Psoas muscle (tissue), 8 donors: Measurements from ENCODE around the gene PRKACG. TPM values are rescaled to one million over a fixed set of nuclear protein-coding genes. Genes with fewer than 3 reads are reported as not detected.

ENCODE experiments used
- ATAC-seq, 4 donors: fragments of 200-7000 bp; cut with Tn5 transposase; one replicate each; pipeline ENCODE4 v1.9.1; 2020; ENCODE audit warnings: moderate library complexity in 3 of 4, mild to moderate bottlenecking in 2 of 4
- DNase-seq, 2 donors: peaks; one replicate each; pipeline ENCODE4 v3.0.0-alpha.2; 2020
- H3K27ac ChIP-seq: fragments of 200-600 bp; one replicate; pipeline ENCODE4 v1.8.0; 2022
- H3K27me3 ChIP-seq, 3 donors: fragments of 200-600 bp in 1 of 3; one replicate each; pipeline versions ENCODE4 v1.6.1 to v1.8.0; 2013 to 2022; ENCODE audit warnings: low read length in 2 of 3, mild to moderate bottlenecking in 2 of 3, moderate library complexity in 1 of 3; ENCODE audit not compliant: insufficient read depth in 3 of 3
- H3K36me3 ChIP-seq, 2 donors: fragments of 200-600 bp in 1 of 2; one replicate each; pipeline versions ENCODE4 v1.6.1 to v1.8.0; 2013 to 2022; ENCODE audit warnings: low read depth in 1 of 2, mild to moderate bottlenecking in 1 of 2, moderate library complexity in 1 of 2; ENCODE audit not compliant: insufficient read depth in 1 of 2
- H3K4me1 ChIP-seq: fragments of 200-600 bp; one replicate; pipeline ENCODE4 v1.8.0; 2022
- H3K4me3 ChIP-seq: fragments of 200-600 bp; one replicate; pipeline ENCODE4 v1.8.0; 2022; ENCODE audit warnings: mild to moderate bottlenecking
- H3K9me3 ChIP-seq: fragments of 200-600 bp; one replicate; pipeline ENCODE4 v1.8.0; 2022
- WGBS, 3 donors: extraction: QIAGEN DNeasy Blood & Tissue Kit; methylation state at CpG; one replicate each; pipeline versions ENCODE4 v1.1.6 to v1.1.7; 2013; 5-methylcytosine and 5-hydroxymethylcytosine counted together
- intact Hi-C, 2 donors: fragments of 100-400 bp; cut with DNase I; formaldehyde crosslinking; loops; one replicate each; pipeline versions ENCODE4 v1.11.0 to v1.14.2; 2022
- polyA plus RNA-seq, 3 donors: library from polyadenylated mRNA; stranded (reverse); fragments of 200-250 nt; gene quantifications; one replicate each; pipeline ENCODE4 v1.2.3, GENCODE V29; 2013
- total RNA-seq, 4 donors: library from RNA; stranded (reverse); fragmentation: NEBNext Ultra II Directional in 2 of 4; extraction: Animal tissue kit (Norgen Biotek cat#: 25700) in 2 of 4; gene quantifications; one replicate each; pipeline versions ENCODE4 v1.2.1 to v1.2.4, GENCODE V29; 2021 to 2023
- TF ChIP-seq, protein P1 (sequence below): fragments of 200-600 bp; IDR thresholded peaks from one replicate; pipeline ENCODE4 v1.8.0; 2022; ENCODE audit warnings: antibody characterized with exemption
- donor health status: healthy with polysubstance abuse.
- donor health status: DM: no; HTN: no; CAD: no; lungs with moderate emphysema.
- donor health status: Bipolar disorder and iron deficiency.
- donor health status: healthy.
- donor health status: DM: yes; HTN: yes; CAD: no.
- donor health status: DM: no; HTN: no; CAD: no.
- donor health status: DM: no; HTN: no; CAD: no.
- donor health status: DM: yes; HTN: yes; CAD: no.

PRKACG gene
- total and polyA plus RNA-seq, 7 donors = not detected

DNA sequence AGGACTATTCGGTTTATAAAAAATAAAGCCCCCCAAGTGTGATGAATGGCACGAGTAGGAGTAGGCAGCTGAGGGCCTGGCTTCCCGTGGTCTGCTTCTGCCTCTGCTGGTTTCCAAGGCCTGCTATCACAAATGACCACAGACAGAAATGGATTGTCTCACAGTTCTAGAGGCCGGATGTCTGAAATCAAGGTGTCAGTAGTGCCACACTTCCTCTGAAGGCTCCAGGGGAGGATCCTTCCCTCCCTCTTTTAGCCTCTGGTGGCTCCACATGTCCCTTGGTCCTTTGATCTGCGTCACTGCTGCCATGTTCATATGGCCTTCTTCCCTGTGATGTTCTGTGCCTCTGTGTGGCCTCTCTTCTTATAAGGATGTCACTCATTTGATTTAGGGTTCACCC lies 15.1 kb downstream of the PRKACG start:
- intact Hi-C loops = loop anchor here in 1 of 2 donors (1.0 kb wide), 1 partner anchor 414 kb away; no protein-coding TSS in a partner anchor
- ATAC-seq (no peak), DNase-seq (no peak)
- H3K36me3 ChIP-seq = no peaks in the 10 kb centered on the region
- no peak overlapping the region for H3K4me3 ChIP-seq
- no peaks in the 10 kb centered on the region for H3K4me1 ChIP-seq
- no peak overlapping the region for H3K27ac ChIP-seq
- WGBS, 3 donors = 74 to 80% (median 79%) methylated on average over 5 of the region's 5 CpGs
- TF ChIP-seq, protein P1, sequence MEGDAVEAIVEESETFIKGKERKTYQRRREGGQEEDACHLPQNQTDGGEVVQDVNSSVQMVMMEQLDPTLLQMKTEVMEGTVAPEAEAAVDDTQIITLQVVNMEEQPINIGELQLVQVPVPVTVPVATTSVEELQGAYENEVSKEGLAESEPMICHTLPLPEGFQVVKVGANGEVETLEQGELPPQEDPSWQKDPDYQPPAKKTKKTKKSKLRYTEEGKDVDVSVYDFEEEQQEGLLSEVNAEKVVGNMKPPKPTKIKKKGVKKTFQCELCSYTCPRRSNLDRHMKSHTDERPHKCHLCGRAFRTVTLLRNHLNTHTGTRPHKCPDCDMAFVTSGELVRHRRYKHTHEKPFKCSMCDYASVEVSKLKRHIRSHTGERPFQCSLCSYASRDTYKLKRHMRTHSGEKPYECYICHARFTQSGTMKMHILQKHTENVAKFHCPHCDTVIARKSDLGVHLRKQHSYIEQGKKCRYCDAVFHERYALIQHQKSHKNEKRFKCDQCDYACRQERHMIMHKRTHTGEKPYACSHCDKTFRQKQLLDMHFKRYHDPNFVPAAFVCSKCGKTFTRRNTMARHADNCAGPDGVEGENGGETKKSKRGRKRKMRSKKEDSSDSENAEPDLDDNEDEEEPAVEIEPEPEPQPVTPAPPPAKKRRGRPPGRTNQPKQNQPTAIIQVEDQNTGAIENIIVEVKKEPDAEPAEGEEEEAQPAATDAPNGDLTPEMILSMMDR = no peak
- H3K27me3 ChIP-seq = no peaks in the 10 kb centered on the region
- no peaks in the 10 kb centered on the region for H3K9me3 ChIP-seq

GRCh38 chr9:68998385-68998784 lies 15.5 kb downstream of the PRKACG start:
- intact Hi-C loops = no loop called here
- no peak overlapping the region for H3K4me3 ChIP-seq
- no peak overlapping the region for H3K27ac ChIP-seq
- TF ChIP-seq, protein P1 = no peak
- no peak for DNase-seq
- H3K36me3 ChIP-seq = no peaks in the 10 kb centered on the region
- no peaks in the 10 kb centered on the region for H3K9me3 ChIP-seq
- H3K27me3 ChIP-seq = no peaks in the 10 kb centered on the region
- ATAC-seq = no peak
- no peaks in the 10 kb centered on the region for H3K4me1 ChIP-seq
- 62 to 78% (median 71%) methylated on average over 4 of the region's 4 CpGs for WGBS, 3 donors

DNA sequence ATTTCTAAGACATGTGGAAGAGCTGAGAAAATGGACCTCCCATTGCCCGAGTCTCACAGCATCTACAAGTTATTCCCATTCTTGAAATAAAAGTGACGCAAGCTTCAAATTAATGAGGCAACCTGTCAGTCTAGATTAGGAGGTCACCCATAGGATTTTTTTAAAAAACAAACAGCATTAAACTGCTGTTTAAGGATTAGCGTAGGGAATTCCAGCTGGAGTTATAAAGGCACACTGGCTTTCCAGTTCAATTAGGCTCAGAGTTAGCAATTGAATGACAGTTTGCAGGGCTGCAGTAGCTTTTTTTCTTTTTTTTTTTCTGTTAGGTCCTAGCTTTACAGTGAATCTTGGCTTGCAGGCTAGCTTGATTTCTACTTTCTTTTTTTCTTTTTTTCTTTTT lies 16.2 kb downstream of the PRKACG start:
- intact Hi-C loops = no loop called here
- no peak for DNase-seq
- ATAC-seq = no peak
- TF ChIP-seq, protein P1 = no peak
- Histone ChIP-seq H3K27ac (no peak overlapping the region), H3K4me1 (no peaks in the 10 kb centered on the region), H3K36me3 (no peaks in the 10 kb centered on the region), H3K4me3 (no peak overlapping the region), H3K27me3 (no peaks in the 10 kb centered on the region), H3K9me3 (no peaks in the 10 kb centered on the region)
- 70 to 79% (median 73%) methylated on average over 3 of the region's 3 CpGs for WGBS, 3 donors

DNA sequence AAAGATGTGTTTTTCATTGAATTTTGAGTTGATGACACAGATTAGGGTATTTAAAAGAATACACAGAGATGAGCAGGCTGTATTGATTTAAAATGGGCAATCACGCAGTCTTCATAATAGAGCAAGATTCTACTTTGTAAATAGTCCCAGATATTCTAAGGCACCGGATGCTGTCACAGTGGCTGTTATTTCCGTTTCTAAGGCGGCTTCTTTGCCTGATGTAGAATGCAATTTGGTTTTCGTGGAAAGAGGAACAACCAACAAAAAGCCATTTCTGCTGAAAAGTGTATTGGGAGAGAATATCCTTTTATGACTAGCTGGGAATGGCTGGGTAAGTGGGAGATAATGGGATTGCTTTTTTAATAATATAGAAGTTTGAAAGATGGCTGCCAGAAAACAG lies 17.5 kb downstream of the PRKACG start:
- H3K36me3 ChIP-seq = no peaks in the 10 kb centered on the region
- TF ChIP-seq, protein P1 = no peak
- no peaks in the 10 kb centered on the region for H3K27me3 ChIP-seq
- DNase-seq (no peak), ATAC-seq (no peak)
- H3K9me3 ChIP-seq = no peaks in the 10 kb centered on the region
- H3K27ac ChIP-seq = no peak overlapping the region
- 81 to 84% (median 84%) methylated on average over 5 of the region's 5 CpGs for WGBS, 3 donors
- H3K4me3 ChIP-seq = no peak overlapping the region
- no peaks in the 10 kb centered on the region for H3K4me1 ChIP-seq
- intact Hi-C loops = no loop called here

GRCh38 chr9:68995776-68996175 lies 18.1 kb downstream of the PRKACG start:
- H3K4me1 ChIP-seq = no peaks in the 10 kb centered on the region
- no peaks in the 10 kb centered on the region for H3K36me3 ChIP-seq
- H3K4me3 ChIP-seq = no peak overlapping the region
- no peak overlapping the region for H3K27ac ChIP-seq
- no peaks in the 10 kb centered on the region for H3K9me3 ChIP-seq
- ATAC-seq (no peak), DNase-seq (no peak)
- H3K27me3 ChIP-seq = no peaks in the 10 kb centered on the region
- WGBS, 3 donors = 66 to 76% (median 68%) methylated on average over 3 of the region's 3 CpGs
- TF ChIP-seq, protein P1 = no peak
- intact Hi-C loops = no loop called here
